ENCODE data around the gene ANKRD13D.
A peak's percentile ranks its signal among the peaks of the same experiment; 100 is the strongest.

Gene ANKRD13D

GRCh38 chr11:67275606-67276409, 13.3 kb upstream of the ANKRD13D start:
- DNase-seq, result no peak

DNA sequence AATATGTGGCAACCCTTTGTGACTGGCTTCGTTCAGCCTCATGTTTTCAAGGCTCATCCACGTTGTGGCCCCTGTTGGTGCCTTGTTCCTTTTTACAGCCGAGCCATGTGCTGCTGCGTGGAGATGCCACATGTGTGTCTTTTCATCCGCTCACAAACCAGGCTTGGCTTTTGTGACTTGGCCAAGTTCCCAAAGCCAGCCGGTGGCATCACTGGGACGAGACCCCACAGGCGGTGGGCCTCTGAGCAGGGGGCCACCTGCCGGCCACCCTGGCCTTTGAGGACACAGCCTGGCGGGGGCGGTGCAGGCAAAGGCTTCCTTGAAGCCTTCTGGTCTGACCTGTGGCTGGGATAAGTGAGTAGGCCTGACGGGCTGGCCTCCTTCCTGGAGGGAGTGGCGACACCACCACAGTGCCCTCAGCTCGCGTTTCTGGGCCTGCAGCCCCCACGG, 12.3 kb upstream of the ANKRD13D start:
- peak; percentile 9 for DNase-seq

- peak; percentile 63 for DNase-seq
Observed at GRCh38 chr11:67277231-67277961, 11.7 kb upstream of the ANKRD13D start.

GRCh38 chr11:67278135-67278938, 10.8 kb upstream of the ANKRD13D start:
- DNase-seq, result no peak

- no peak for DNase-seq
Observed at GRCh38 chr11:67278939-67279588, 10.0 kb upstream of the ANKRD13D start.

- no peak for DNase-seq
Observed at GRCh38 chr11:67279589-67280340, 9.3 kb upstream of the ANKRD13D start.

- DNase-seq, result no peak
Observed at GRCh38 chr11:67280341-67280787, 8.7 kb upstream of the ANKRD13D start.

DNA sequence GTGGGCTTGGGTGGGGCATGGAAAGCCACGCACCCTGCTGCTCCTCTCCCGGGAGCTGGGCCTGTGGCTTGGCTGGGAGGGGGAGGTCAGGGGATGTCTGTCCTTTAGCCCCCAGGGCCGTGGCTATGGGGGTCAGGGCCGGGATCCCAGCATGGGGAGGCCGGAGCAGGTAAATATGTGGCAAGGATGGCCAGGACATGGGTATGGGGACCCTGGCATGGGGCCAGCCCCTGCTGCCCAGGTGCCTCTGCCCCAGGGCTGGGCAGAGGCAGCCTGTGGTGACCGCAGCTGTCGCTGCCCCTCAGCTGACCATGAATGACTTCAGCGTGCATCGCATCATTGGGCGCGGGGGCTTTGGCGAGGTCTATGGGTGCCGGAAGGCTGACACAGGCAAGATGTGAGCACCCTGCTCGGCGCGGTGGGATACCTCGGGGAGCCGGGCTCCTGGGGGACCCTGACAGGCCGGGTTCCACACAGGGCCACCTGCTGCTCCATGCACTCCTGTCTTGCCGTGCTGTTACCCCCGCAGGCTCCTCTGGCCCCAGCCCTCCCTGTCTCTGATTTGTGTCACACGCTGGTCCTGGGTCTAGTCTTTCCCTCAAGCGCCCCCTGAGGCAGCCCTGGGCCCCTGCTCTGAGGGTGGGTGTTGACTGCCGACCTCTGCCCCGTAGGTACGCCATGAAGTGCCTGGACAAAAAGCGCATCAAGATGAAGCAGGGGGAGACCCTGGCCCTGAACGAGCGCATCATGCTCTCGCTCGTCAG, 8.1 kb upstream of the ANKRD13D start:
- no peak for DNase-seq

- DNase-seq, result no peak
Observed at GRCh38 chr11:67281552-67282150, 7.5 kb upstream of the ANKRD13D start.

- no peak for DNase-seq
Observed at GRCh38 chr11:67282155-67282875, 6.8 kb upstream of the ANKRD13D start.

DNA sequence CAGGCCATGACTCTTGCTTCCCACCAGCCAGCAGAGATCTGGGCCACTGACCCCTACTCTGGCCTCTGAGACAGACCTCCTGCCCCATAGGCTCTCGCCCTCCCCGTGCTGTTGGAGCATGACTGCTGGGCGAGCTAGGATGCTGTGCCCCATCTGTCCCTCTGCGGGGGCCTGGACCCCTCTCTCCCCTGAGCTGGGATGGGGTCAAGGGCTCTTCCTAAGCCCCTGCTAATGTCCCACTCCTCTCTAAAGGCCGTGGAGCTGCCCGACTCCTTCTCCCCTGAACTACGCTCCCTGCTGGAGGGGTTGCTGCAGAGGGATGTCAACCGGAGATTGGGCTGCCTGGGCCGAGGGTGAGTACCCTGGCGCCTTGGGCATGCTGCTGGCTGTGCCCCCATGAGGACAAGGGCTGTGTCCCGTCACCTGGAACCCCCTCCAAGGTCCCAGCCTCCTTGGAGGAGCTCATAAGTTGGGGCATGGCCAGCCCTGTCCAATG, 6.2 kb upstream of the ANKRD13D start:
- DNase-seq, result no peak

DNA sequence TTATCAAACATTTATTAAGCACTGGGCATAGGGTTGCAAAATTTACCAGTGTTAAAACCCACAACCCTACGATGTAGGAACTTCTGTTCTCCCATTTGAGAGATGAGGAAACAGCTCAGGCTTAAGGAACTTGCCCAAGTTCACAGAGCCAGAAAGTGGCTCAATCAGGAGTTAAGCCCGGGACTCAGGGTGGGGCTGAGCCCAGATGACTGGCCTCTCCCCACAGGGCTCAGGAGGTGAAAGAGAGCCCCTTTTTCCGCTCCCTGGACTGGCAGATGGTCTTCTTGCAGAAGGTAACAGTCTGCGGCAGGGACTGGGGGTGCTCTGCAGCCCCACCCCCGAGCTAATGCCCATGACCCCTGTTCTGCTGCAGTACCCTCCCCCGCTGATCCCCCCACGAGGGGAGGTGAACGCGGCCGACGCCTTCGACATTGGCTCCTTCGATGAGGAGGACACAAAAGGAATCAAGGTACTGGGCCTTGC, 5.6 kb upstream of the ANKRD13D start:
- DNase-seq, result no peak

DNA sequence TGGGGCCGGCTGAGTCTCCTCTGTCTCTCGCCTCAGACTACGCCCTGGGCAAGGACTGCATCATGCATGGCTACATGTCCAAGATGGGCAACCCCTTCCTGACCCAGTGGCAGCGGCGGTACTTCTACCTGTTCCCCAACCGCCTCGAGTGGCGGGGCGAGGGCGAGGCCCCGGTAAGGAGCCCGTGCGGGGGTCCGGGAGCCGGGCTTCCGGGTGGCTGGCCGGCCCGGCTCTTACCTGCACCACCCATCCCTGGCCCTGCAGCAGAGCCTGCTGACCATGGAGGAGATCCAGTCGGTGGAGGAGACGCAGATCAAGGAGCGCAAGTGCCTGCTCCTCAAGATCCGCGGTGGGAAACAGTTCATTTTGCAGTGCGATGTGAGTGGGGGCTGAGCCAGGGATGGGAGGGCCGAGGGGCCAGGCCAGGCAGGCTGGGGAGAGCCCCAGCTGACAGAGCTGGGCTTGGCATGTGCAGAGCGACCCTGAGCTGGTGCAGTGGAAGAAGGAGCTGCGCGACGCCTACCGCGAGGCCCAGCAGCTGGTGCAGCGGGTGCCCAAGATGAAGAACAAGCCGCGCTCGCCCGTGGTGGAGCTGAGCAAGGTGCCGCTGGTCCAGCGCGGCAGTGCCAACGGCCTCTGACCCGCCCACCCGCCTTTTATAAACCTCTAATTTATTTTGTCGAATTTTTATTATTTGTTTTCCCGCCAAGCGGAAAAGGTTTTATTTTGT, 4.1 kb upstream of the ANKRD13D start:
- no peak for DNase-seq

- no peak for DNase-seq
Observed at GRCh38 chr11:67285541-67286498, 3.3 kb upstream of the ANKRD13D start.

DNA sequence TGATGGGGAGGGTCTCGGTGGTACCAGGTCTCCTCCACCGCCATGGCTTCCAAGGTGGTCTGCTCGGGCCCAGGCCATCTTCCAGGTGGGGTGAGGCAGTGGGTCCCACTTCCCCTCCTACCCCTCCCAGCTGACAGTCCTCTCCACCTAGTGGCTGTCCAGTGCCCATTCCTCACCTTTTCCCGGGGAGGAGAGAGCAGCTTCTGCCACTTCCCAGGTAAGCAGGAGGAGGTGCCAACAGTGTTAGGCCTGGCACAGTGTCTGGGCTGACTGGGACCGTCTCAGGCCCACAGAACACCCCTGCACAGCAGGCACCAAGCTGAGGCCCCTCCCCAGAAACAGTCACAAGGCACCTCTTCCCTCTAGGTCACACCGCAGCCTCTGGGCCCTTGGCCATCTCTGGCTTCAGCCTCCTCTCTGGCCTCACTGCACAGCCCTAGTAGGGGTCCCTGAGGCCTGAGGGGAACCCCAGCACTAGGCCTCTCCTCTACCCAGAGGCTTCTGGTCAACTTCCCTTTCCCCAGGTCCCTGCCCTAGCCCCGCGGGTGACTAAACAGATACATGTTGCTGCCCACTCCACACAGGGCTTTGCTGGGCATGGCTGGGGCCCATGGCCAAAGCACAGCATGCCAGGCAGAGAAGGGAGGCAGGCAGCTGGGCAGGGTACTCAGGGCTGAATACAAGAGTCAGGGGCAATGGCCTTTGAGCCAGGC, 2.3 kb upstream of the ANKRD13D start:
- no peak for DNase-seq

- no peak for DNase-seq
Observed at GRCh38 chr11:67287355-67288197, 1.5 kb upstream of the ANKRD13D start.
